Memory B cell (primary cell): ENCODE results near the gene SNU13.
A peak's percentile ranks its signal among the peaks of the same experiment; 100 is the strongest.
"Not testable (repeated sequence)": the region's sequence is repeated elsewhere in the genome, so short reads cannot be mapped to it uniquely, and the experiment has no call there.

Experiments used
- ATAC-seq: fragments of 150-1000 bp; cut with Tn5 transposase; 2 replicates; pipeline ENCODE4 v1.10.0; 2021; ENCODE audit warnings: low read depth, mild to moderate bottlenecking, moderate library complexity
- DNase-seq, 2 donors: peaks; one replicate each; pipeline ENCODE4 v3.0.0; 2022; ENCODE audit warnings: low spot score in 2 of 2
- H3K27ac Mint-ChIP-seq: one replicate; pipeline ENCODE4 v1.8.0; 2022; ENCODE audit warnings: mild to moderate bottlenecking, moderate library complexity, mixed read lengths
- H3K27me3 Mint-ChIP-seq: one replicate; pipeline ENCODE4 v1.8.0; 2022; ENCODE audit warnings: mixed read lengths
- H3K36me3 Mint-ChIP-seq: one replicate; pipeline ENCODE4 v1.8.0; 2022; ENCODE audit warnings: mild to moderate bottlenecking, mixed read lengths
- H3K4me1 Mint-ChIP-seq: one replicate; pipeline ENCODE4 v1.8.0; 2022; ENCODE audit warnings: mixed read lengths
- H3K4me3 Mint-ChIP-seq: one replicate; pipeline ENCODE4 v1.8.0; 2022; ENCODE audit warnings: mild to moderate bottlenecking, moderate library complexity, mixed read lengths
- H3K9me3 Mint-ChIP-seq: one replicate; pipeline ENCODE4 v1.8.0; 2022; ENCODE audit warnings: mixed read lengths

SNU13 gene

GRCh38 chr22:41647771-41648170 is 40.9 kb downstream of the SNU13 start:
- DNase-seq (no peak), ATAC-seq (no peak)
- peak overlapping the region; percentile 69 for H3K27ac Mint-ChIP-seq
- no peak overlapping the region for H3K4me3 Mint-ChIP-seq
- H3K36me3 Mint-ChIP-seq = peaks cover 20% of the 10 kb centered on the region
- H3K9me3 Mint-ChIP-seq = no peaks in the 10 kb centered on the region
- H3K27me3 Mint-ChIP-seq = no peaks in the 10 kb centered on the region
- peaks cover 3% of the 10 kb centered on the region for H3K4me1 Mint-ChIP-seq

- Mint-ChIP-seq H3K27me3 (no peaks in the 10 kb centered on the region), H3K4me1 (peaks cover 2% of the 10 kb centered on the region), H3K36me3 (peaks cover 25% of the 10 kb centered on the region), H3K9me3 (peaks cover 2% of the 10 kb centered on the region), H3K27ac (no peak overlapping the region), H3K4me3 (no peak overlapping the region)
- no peak for ATAC-seq
- no peak for DNase-seq
These were observed 46.1 kb downstream of the SNU13 start for GRCh38 chr22:41642331-41643110.

GRCh38 chr22:41641854-41642253 is 46.8 kb downstream of the SNU13 start:
- Mint-ChIP-seq H3K4me1 (peaks cover 2% of the 10 kb centered on the region), H3K27me3 (no peaks in the 10 kb centered on the region), H3K36me3 (peaks cover 27% of the 10 kb centered on the region), H3K27ac (no peak overlapping the region), H3K4me3 (no peak overlapping the region), H3K9me3 (peaks cover 2% of the 10 kb centered on the region)
- DNase-seq (no peak), ATAC-seq (no peak)

GRCh38 chr22:41638748-41639147 is 49.9 kb downstream of the SNU13 start:
- peaks cover 31% of the 10 kb centered on the region for H3K36me3 Mint-ChIP-seq
- no peaks in the 10 kb centered on the region for H3K27me3 Mint-ChIP-seq
- no peak overlapping the region for H3K27ac Mint-ChIP-seq
- no peak overlapping the region for H3K4me3 Mint-ChIP-seq
- H3K9me3 Mint-ChIP-seq = peaks cover 2% of the 10 kb centered on the region
- ATAC-seq (no peak), DNase-seq (no peak)
- peaks cover 2% of the 10 kb centered on the region for H3K4me1 Mint-ChIP-seq

- peaks cover 2% of the 10 kb centered on the region for H3K9me3 Mint-ChIP-seq
These were observed 50.5 kb downstream of the SNU13 start for GRCh38 chr22:41638124-41638523.

GRCh38 chr22:41637623-41638022 is 51.0 kb downstream of the SNU13 start:
- not testable (repeated sequence) for H3K4me3 Mint-ChIP-seq, H3K4me1 Mint-ChIP-seq, DNase-seq, H3K27me3 Mint-ChIP-seq, H3K9me3 Mint-ChIP-seq, H3K27ac Mint-ChIP-seq, ATAC-seq
- peaks cover 33% of the 10 kb centered on the region for H3K36me3 Mint-ChIP-seq

More at GRCh38 chr22:41638124-41638523, 50.5 kb downstream of the SNU13 start:
- no peak for ATAC-seq
- H3K4me1 Mint-ChIP-seq = peaks cover 2% of the 10 kb centered on the region
- no peak overlapping the region for H3K27ac Mint-ChIP-seq
- H3K27me3 Mint-ChIP-seq = no peaks in the 10 kb centered on the region
- H3K36me3 Mint-ChIP-seq = peaks cover 33% of the 10 kb centered on the region
- DNase-seq = no peak
- no peak overlapping the region for H3K4me3 Mint-ChIP-seq

- DNase-seq (no peak), ATAC-seq (no peak)
- Mint-ChIP-seq H3K4me1 (no peaks in the 10 kb centered on the region), H3K36me3 (peaks cover 29% of the 10 kb centered on the region), H3K4me3 (no peak overlapping the region), H3K9me3 (no peaks in the 10 kb centered on the region), H3K27ac (no peak overlapping the region), H3K27me3 (no peaks in the 10 kb centered on the region)
These were observed 52.2 kb downstream of the SNU13 start for GRCh38 chr22:41636467-41636866.

GRCh38 chr22:41634610-41635009 is 54.1 kb downstream of the SNU13 start:
- H3K9me3 Mint-ChIP-seq = not testable (repeated sequence)

GRCh38 chr22:41631615-41632014 is 57.1 kb downstream of the SNU13 start:
- not testable (repeated sequence) for H3K4me1 Mint-ChIP-seq, H3K9me3 Mint-ChIP-seq, DNase-seq, H3K27ac Mint-ChIP-seq, H3K4me3 Mint-ChIP-seq, H3K27me3 Mint-ChIP-seq, ATAC-seq
- H3K36me3 Mint-ChIP-seq = peaks cover 37% of the 10 kb centered on the region

More at GRCh38 chr22:41634610-41635009, 54.1 kb downstream of the SNU13 start:
- not testable (repeated sequence) for H3K4me3 Mint-ChIP-seq, H3K27me3 Mint-ChIP-seq, H3K4me1 Mint-ChIP-seq, H3K27ac Mint-ChIP-seq, DNase-seq, ATAC-seq
- peaks cover 25% of the 10 kb centered on the region for H3K36me3 Mint-ChIP-seq

GRCh38 chr22:41631115-41631514 is 57.6 kb downstream of the SNU13 start:
- not testable (repeated sequence) for H3K27me3 Mint-ChIP-seq, ATAC-seq, H3K27ac Mint-ChIP-seq, H3K4me1 Mint-ChIP-seq, H3K4me3 Mint-ChIP-seq, H3K9me3 Mint-ChIP-seq, DNase-seq
- H3K36me3 Mint-ChIP-seq = peaks cover 33% of the 10 kb centered on the region

GRCh38 chr22:41625577-41625976 is 63.1 kb downstream of the SNU13 start:
- Mint-ChIP-seq H3K27ac (no peak overlapping the region), H3K27me3 (no peaks in the 10 kb centered on the region), H3K36me3 (peaks cover 28% of the 10 kb centered on the region), H3K4me1 (peaks cover 15% of the 10 kb centered on the region), H3K4me3 (no peak overlapping the region), H3K9me3 (no peaks in the 10 kb centered on the region)
- ATAC-seq (no peak), DNase-seq (no peak)
